ENCODE data around the gene PRDM7.

The PRDM7 gene

DNA sequence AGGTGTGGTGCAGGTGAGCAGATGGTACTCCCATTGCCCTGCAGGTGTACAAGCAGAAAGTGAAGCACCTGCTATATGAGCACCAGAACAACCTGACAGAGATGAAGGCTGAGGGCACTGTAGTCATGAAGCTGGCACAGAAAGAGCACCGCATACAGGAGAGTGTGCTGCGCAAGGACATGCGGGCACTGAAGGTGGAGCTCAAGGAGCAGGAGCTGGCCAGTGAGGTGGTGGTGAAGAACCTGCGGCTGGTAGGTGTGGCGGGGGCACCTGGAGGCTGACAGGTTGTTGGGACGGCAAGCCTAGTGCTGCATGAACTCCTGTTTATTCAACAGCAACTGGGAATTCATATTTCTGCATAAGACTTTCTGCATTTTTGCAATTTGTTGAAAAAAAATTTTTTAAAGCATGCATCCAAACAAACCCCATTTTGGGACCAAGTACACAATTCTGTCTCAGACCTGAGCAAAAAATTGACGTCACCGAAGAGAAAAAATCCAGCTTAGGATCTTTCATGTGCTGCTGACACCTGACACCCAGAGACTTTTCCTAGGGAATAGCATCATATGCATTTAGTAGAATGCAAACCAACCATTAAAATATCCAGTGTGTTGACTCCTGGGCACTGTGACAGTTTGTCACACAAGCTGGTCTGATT, 44.3 kb downstream of the PRDM7 start:
- Histone ChIP-seq H3K36me3 (ENCODE audit: insufficient read depth, low read length) (peaks cover 3% of the 10 kb centered on the region; the same call in 1 of the 2 replicates), H4K20me1 (ENCODE audit: insufficient read depth, low read length) (peaks cover 25% of the 10 kb centered on the region), H3K4me3 (ENCODE audit: low read depth in 1 of 2, low read length in 2 of 2) (no peak overlapping the region), H3K4me1 (ENCODE audit: insufficient read depth, low read length) (no peaks in the 10 kb centered on the region), H3K9ac (ENCODE audit: low read depth, low read length) (no peak overlapping the region), H2AFZ (ENCODE audit: low read depth, low read length) (no peak overlapping the region), H3K27me3 (ENCODE audit: insufficient read depth, low read length, poor library complexity) (no peaks in the 10 kb centered on the region), H3K79me2 (ENCODE audit: insufficient read depth, low read length) (no peaks in the 10 kb centered on the region), H3K27ac (ENCODE audit: low read length) (no peak overlapping the region), H3K9me3 (ENCODE audit: insufficient read depth, low read length, severe bottlenecking) (no peaks in the 10 kb centered on the region), H3K4me2 (ENCODE audit: insufficient read depth, low read length) (no peak overlapping the region)
- TF ChIP-seq EZH2 (IDR thresholded peaks at IDR 0.05; ENCODE audit: borderline replicate concordance, low read depth, low read length, severe bottlenecking): no peak
- TF ChIP-seq, protein P1, sequence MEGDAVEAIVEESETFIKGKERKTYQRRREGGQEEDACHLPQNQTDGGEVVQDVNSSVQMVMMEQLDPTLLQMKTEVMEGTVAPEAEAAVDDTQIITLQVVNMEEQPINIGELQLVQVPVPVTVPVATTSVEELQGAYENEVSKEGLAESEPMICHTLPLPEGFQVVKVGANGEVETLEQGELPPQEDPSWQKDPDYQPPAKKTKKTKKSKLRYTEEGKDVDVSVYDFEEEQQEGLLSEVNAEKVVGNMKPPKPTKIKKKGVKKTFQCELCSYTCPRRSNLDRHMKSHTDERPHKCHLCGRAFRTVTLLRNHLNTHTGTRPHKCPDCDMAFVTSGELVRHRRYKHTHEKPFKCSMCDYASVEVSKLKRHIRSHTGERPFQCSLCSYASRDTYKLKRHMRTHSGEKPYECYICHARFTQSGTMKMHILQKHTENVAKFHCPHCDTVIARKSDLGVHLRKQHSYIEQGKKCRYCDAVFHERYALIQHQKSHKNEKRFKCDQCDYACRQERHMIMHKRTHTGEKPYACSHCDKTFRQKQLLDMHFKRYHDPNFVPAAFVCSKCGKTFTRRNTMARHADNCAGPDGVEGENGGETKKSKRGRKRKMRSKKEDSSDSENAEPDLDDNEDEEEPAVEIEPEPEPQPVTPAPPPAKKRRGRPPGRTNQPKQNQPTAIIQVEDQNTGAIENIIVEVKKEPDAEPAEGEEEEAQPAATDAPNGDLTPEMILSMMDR (IDR thresholded peaks at IDR 0.05; ENCODE audit: borderline replicate concordance, extremely low read depth, low read length, poor library complexity, severe bottlenecking): no peak
- ATAC-seq (ENCODE audit: insufficient read depth, low read depth) (peak; percentile 41; the same call in 1 of the 3 replicates), DNase-seq (no peak)

DNA sequence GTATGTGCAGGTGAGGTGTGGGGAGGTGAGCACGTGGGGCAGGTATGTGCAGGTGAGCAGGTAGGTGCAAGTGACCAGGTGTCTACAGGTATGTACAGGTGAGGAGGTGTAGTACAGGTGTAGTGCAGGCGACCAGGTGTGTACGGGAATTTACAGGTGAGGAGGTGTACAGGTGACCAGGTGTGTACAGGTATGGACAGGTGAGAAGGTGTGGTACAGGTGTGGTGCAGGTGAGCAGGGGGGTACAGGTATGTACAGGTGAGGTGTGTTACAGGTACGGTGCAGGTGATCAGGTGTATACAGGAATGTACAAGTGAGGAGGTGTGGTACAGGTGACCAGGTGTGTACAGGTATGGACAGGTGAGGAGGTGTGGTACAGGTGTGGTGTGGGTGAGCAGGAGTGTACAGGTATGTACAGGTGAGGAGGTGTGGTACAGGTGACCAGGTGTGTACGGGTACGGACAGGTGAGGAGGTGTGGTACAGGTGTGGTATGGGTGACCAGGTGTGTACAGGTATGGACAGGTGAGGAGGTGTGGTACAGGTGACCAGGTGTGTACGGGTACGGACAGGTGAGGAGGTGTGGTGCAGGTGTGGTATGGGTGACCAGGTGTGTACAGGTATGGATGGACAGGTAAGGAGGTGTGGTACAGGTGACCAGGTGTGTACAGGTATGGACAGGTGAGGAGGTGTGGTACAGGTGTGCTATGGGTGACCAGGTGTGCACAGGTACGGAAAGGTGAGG, 45.0 kb downstream of the PRDM7 start:
- DNase-seq (no peak), ATAC-seq (ENCODE audit: insufficient read depth, low read depth) (0 out of 3 replicates have a peak, but pooled peaks have one; percentile 18)
- H3K4me3 ChIP-seq (ENCODE audit: low read depth in 1 of 2, low read length in 2 of 2): no peak overlapping the region
- no peak overlapping the region for H2AFZ ChIP-seq (ENCODE audit: low read depth, low read length)
- no peaks in the 10 kb centered on the region for H3K27me3 ChIP-seq (ENCODE audit: insufficient read depth, low read length, poor library complexity)
- no peaks in the 10 kb centered on the region for H3K79me2 ChIP-seq (ENCODE audit: insufficient read depth, low read length)
- no peak overlapping the region for H3K9ac ChIP-seq (ENCODE audit: low read depth, low read length)
- H4K20me1 ChIP-seq (ENCODE audit: insufficient read depth, low read length): peaks cover 25% of the 10 kb centered on the region
- TF ChIP-seq EZH2 (IDR thresholded peaks at IDR 0.05; ENCODE audit: borderline replicate concordance, low read depth, low read length, severe bottlenecking): no peak
- TF ChIP-seq, protein P1 (IDR thresholded peaks at IDR 0.05; ENCODE audit: borderline replicate concordance, extremely low read depth, low read length, poor library complexity, severe bottlenecking): peak; percentile 2
- no peaks in the 10 kb centered on the region for H3K4me1 ChIP-seq (ENCODE audit: insufficient read depth, low read length)
- H3K9me3 ChIP-seq (ENCODE audit: insufficient read depth, low read length, severe bottlenecking): no peaks in the 10 kb centered on the region
- no peak overlapping the region for H3K27ac ChIP-seq (ENCODE audit: low read length)
- no peaks in the 10 kb centered on the region for H3K36me3 ChIP-seq (ENCODE audit: insufficient read depth, low read length)
- H3K4me2 ChIP-seq (ENCODE audit: insufficient read depth, low read length): no peak overlapping the region

DNA sequence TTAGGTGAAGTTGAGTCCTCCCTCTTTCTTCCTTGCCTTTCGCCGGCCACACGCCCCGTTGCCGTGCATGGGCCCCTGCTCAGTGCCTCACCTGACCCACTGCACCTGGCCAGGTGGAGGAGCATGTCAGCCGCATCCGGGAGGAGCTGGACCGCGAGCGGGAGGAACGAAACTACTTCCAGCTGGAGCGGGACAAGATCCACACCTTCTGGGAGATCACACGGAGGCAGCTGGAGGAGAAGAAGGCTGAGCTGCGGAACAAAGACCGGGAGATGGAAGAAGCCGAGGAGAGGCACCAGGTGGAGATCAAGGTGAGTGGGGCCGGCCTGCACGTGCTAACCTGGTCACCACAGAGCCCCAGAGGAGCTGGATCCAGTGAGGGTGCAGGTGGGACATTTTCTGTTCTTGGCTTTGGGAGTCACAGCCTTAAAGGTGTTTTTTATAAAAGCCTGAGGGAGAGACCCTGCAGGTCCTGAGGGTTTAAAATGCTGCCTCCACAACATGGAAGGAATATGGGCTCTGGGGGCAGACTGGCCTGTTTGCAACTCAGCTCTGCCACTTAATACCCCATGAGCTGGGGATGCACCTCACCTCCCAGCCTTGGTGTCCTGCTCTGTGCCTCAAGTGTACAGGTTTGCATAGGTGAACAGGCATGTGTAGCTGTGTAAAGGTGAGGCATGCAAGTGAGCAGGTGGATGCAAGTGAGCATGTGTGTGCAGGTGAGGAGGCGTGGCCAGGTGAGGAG, 45.8 kb downstream of the PRDM7 start:
- Histone ChIP-seq H3K79me2 (ENCODE audit: insufficient read depth, low read length) (no peaks in the 10 kb centered on the region), H3K27me3 (ENCODE audit: insufficient read depth, low read length, poor library complexity) (no peaks in the 10 kb centered on the region), H3K9ac (ENCODE audit: low read depth, low read length) (no peak overlapping the region), H3K4me3 (ENCODE audit: low read depth in 1 of 2, low read length in 2 of 2) (no peak overlapping the region), H3K4me1 (ENCODE audit: insufficient read depth, low read length) (no peaks in the 10 kb centered on the region), H4K20me1 (ENCODE audit: insufficient read depth, low read length) (peaks cover 25% of the 10 kb centered on the region), H3K27ac (ENCODE audit: low read length) (no peak overlapping the region), H2AFZ (ENCODE audit: low read depth, low read length) (no peak overlapping the region), H3K9me3 (ENCODE audit: insufficient read depth, low read length, severe bottlenecking) (no peaks in the 10 kb centered on the region), H3K4me2 (ENCODE audit: insufficient read depth, low read length) (no peak overlapping the region), H3K36me3 (ENCODE audit: insufficient read depth, low read length) (no peaks in the 10 kb centered on the region)
- TF ChIP-seq, protein P1 (IDR thresholded peaks at IDR 0.05; ENCODE audit: borderline replicate concordance, extremely low read depth, low read length, poor library complexity, severe bottlenecking): peak; percentile 0
- TF ChIP-seq EZH2 (IDR thresholded peaks at IDR 0.05; ENCODE audit: borderline replicate concordance, low read depth, low read length, severe bottlenecking): no peak
- DNase-seq: no peak
- peak; percentile 47; the same call in 2 of the 3 replicates for ATAC-seq (ENCODE audit: insufficient read depth, low read depth)
